H1 (cell line): ENCODE measurements around the gene ZFAND3. TPM values are rescaled to one million over a fixed set of nuclear protein-coding genes. Genes with fewer than 3 reads are reported as not detected.

Experiments
- CTCF ChIA-PET: fragments of 300-600 bp; sonication (Branson Sonifier 250); formaldehyde crosslinking; loops from one replicate; lab custom pipeline; 2021; ENCODE audit not compliant: partially characterized antibody; lab: Charles Lee
- POLR2A ChIA-PET: fragments of 300-600 bp; sonication (Branson Sonifier 250); formaldehyde crosslinking; loops from one replicate; lab custom pipeline; 2021; ENCODE audit warnings: inconsistent platforms; ENCODE audit not compliant: partially characterized antibody; lab: Charles Lee
- DNase-seq, 2 experiments: peaks; one replicate each; pipeline versions ENCODE4 v3.0.0 to v3.0.0-alpha.2; 2010 to 2022; ENCODE audit warnings: low spot score in 2 of 2, low read depth in 1 of 2, mixed read lengths in 1 of 2
- FAIRE-seq: peaks from 2 replicates; lab custom pipeline; 2011; peaks lifted over from hg19 to GRCh38; lab: Jason Lieb, UNC
- H2AFZ ChIP-seq: 2 replicates; pipeline ENCODE4 v1.8.1; 2012; ENCODE audit warnings: low read length, inconsistent platforms
- H2AK5ac ChIP-seq: 2 replicates; pipeline ENCODE4 v1.6.1; 2013; ENCODE audit warnings: low read depth, low read length
- H2BK120ac ChIP-seq: replicated peaks from 2 replicates; pipeline ENCODE3; 2013; ENCODE audit warnings: low read depth, low read length, inconsistent platforms
- H2BK12ac ChIP-seq: 2 replicates; pipeline ENCODE4 v1.6.1; 2013; ENCODE audit warnings: low read depth, low read length
- H2BK15ac ChIP-seq: 2 replicates; pipeline ENCODE4 v1.6.1; 2013; ENCODE audit warnings: low read length
- H2BK20ac ChIP-seq: 2 replicates; pipeline ENCODE4 v1.6.1; 2013; ENCODE audit warnings: low read length
- H2BK5ac ChIP-seq: 2 replicates; pipeline ENCODE4 v1.6.1; 2013; ENCODE audit warnings: low read depth, low read length
- H3K14ac ChIP-seq: 2 replicates; pipeline ENCODE4 v1.6.1; 2013; ENCODE audit warnings: inconsistent platforms; ENCODE audit not compliant: insufficient read length
- H3K18ac ChIP-seq: 2 replicates; pipeline ENCODE4 v1.6.1; 2013; ENCODE audit warnings: low read length; ENCODE audit errors: extremely low read depth
- H3K23ac ChIP-seq: 2 replicates; pipeline ENCODE4 v1.6.1; 2013; ENCODE audit warnings: inconsistent platforms; ENCODE audit not compliant: insufficient read length
- H3K23me2 ChIP-seq: 2 replicates; pipeline ENCODE4 v1.6.1; 2013; ENCODE audit warnings: low read depth, low read length
- H3K27ac ChIP-seq: 2 replicates; pipeline ENCODE4 v1.6.1; 2011; ENCODE audit warnings: low read depth, low read length, inconsistent platforms
- H3K27me3 ChIP-seq, 4 experiments: replicated peaks in 1 of 4; 1 replicate in 1 of 4; 2 replicates in 3 of 4; pipeline versions ENCODE4 v1.6.1 to v1.8.1; 2011 to 2013; ENCODE audit warnings: low read length in 3 of 4, mild to moderate bottlenecking in 3 of 4, inconsistent platforms in 2 of 4, mixed read lengths in 2 of 4, moderate library complexity in 1 of 4; ENCODE audit not compliant: control insufficient read depth in 3 of 4, insufficient read depth in 3 of 4; ENCODE audit errors: extremely low read depth in 1 of 4
- H3K36me3 ChIP-seq, 4 experiments: 2 replicates each; pipeline versions ENCODE4 v1.6.1 to v1.8.1; 2011 to 2013; ENCODE audit warnings: mild to moderate bottlenecking in 4 of 4, low read length in 3 of 4, moderate library complexity in 2 of 4, control low read depth in 1 of 4, inconsistent platforms in 1 of 4; ENCODE audit not compliant: insufficient read depth in 4 of 4, control insufficient read depth in 2 of 4
- H3K4ac ChIP-seq: replicated peaks from 2 replicates; pipeline ENCODE3; 2013; ENCODE audit warnings: low read length, low read depth, mixed read lengths, inconsistent platforms; ENCODE audit not compliant: insufficient read length
- H3K4me1 ChIP-seq, 4 experiments: replicated peaks in 1 of 4; 1 replicate in 1 of 4; 2 replicates in 3 of 4; pipeline versions ENCODE4 v1.6.1 to v1.8.1; 2011 to 2013; ENCODE audit warnings: low read length in 3 of 4, inconsistent platforms in 2 of 4, mixed read lengths in 1 of 4; ENCODE audit not compliant: insufficient read depth in 4 of 4, control insufficient read depth in 3 of 4
- H3K4me2 ChIP-seq, 2 experiments: 2 replicates each; pipeline versions ENCODE4 v1.6.1 to v1.8.1; 2011 to 2013; ENCODE audit warnings: low read depth in 2 of 2, low read length in 2 of 2, control low read depth in 1 of 2, inconsistent platforms in 1 of 2, mild to moderate bottlenecking in 1 of 2; ENCODE audit not compliant: insufficient read depth in 1 of 2
- H3K4me3 ChIP-seq, 4 experiments: fragments of 200-600, 300-600 bp in 1 of 4; sonication (generic), shearing (Covaris generic), sonication (Bioruptor Twin) in 1 of 4; 2 replicates each; pipeline versions ENCODE4 v1.5.1 to v1.8.1; 2011 to 2016; ENCODE audit warnings: low read length in 4 of 4, low read depth in 3 of 4, control low read depth in 2 of 4, inconsistent platforms in 2 of 4, mild to moderate bottlenecking in 2 of 4, mixed read lengths in 1 of 4, moderate library complexity in 1 of 4; ENCODE audit not compliant: insufficient read depth in 2 of 4; ENCODE audit errors: extremely low read depth in 1 of 4
- H3K56ac ChIP-seq: replicated peaks from 2 replicates; pipeline ENCODE3; 2013; ENCODE audit warnings: low read depth, mild to moderate bottlenecking, mixed read lengths, low read length, inconsistent platforms; ENCODE audit not compliant: insufficient read length
- H3K79me1 ChIP-seq: 2 replicates; pipeline ENCODE4 v1.6.1; 2013; ENCODE audit warnings: low read depth, low read length, control low read depth
- H3K79me2 ChIP-seq, 2 experiments: 2 replicates each; pipeline versions ENCODE4 v1.6.1 to v1.8.1; 2012 to 2013; ENCODE audit warnings: low read length in 2 of 2, mild to moderate bottlenecking in 2 of 2, inconsistent platforms in 1 of 2; ENCODE audit not compliant: insufficient read depth in 2 of 2, control insufficient read depth in 1 of 2
- H3K9ac ChIP-seq, 4 experiments: replicated peaks in 1 of 4; 1 replicate in 1 of 4; 2 replicates in 3 of 4; pipeline versions ENCODE4 v1.6.1 to v1.8.1; 2011 to 2013; ENCODE audit warnings: low read depth in 3 of 4, low read length in 3 of 4, control low read depth in 2 of 4, mild to moderate bottlenecking in 2 of 4, moderate library complexity in 2 of 4, inconsistent platforms in 1 of 4; ENCODE audit errors: extremely low read depth in 1 of 4
- H3K9me3 ChIP-seq, 2 experiments: 2 replicates each; pipeline versions ENCODE4 v1.6.1 to v1.8.1; 2012 to 2013; ENCODE audit warnings: mild to moderate bottlenecking in 2 of 2, moderate library complexity in 2 of 2, control low read depth in 1 of 2, inconsistent platforms in 1 of 2, low read depth in 1 of 2, low read length in 1 of 2, mixed read lengths in 1 of 2; ENCODE audit not compliant: insufficient read depth in 2 of 2
- H4K20me1 ChIP-seq, 2 experiments: replicated peaks in 1 of 2; 2 replicates each; pipeline versions ENCODE3 to v1.8.1; 2011 to 2013; ENCODE audit warnings: inconsistent platforms in 2 of 2, low read length in 2 of 2, mild to moderate bottlenecking in 1 of 2; ENCODE audit not compliant: insufficient read depth in 2 of 2, control insufficient read depth in 1 of 2
- H4K5ac ChIP-seq: 2 replicates; pipeline ENCODE4 v1.6.1; 2013; ENCODE audit warnings: low read length, low read depth, mixed read lengths, inconsistent platforms; ENCODE audit not compliant: insufficient read length
- H4K8ac ChIP-seq: 2 replicates; pipeline ENCODE4 v1.8.0; 2013; ENCODE audit warnings: mild to moderate bottlenecking, moderate library complexity, low read length, inconsistent platforms; ENCODE audit not compliant: insufficient read depth; ENCODE audit errors: extremely low read depth
- H4K91ac ChIP-seq: replicated peaks from 2 replicates; pipeline ENCODE3; 2013; ENCODE audit warnings: low read length, mixed read lengths, inconsistent platforms; ENCODE audit not compliant: insufficient read length
- ASH2L ChIP-seq: fragments of 200-600, 300-600 bp; sonication (generic); IDR thresholded peaks from one replicate; pipeline ENCODE4 v1.7.1; 2017; ENCODE audit warnings: low read length
- EZH2 ChIP-seq: fragments of 200-600 bp; sonication (generic); IDR thresholded peaks from 2 replicates; pipeline ENCODE4 v1.7.1; 2012; ENCODE audit warnings: low read depth, mild to moderate bottlenecking, moderate library complexity, low read length, inconsistent platforms; ENCODE audit not compliant: severe bottlenecking
- POLR2A ChIP-seq, 2 experiments: IDR thresholded peaks; 1 replicate in 1 of 2; 2 replicates in 1 of 2; pipeline ENCODE4 v1.6.1; 2011; ENCODE audit warnings: low read depth in 2 of 2, low read length in 2 of 2, mild to moderate bottlenecking in 2 of 2; ENCODE audit errors: control extremely low read depth in 1 of 2
- SP4 ChIP-seq: IDR thresholded peaks from 2 replicates; pipeline ENCODE4 v1.6.1; 2012; ENCODE audit warnings: low read length, inconsistent platforms
- TEAD4 ChIP-seq: IDR thresholded peaks from 2 replicates; pipeline ENCODE4 v1.6.1; 2012; ENCODE audit warnings: low read depth, low read length, inconsistent platforms, mixed read lengths
- WGBS, 2 experiments: shearing (Covaris generic) in 1 of 2; methylation state at CpG; one replicate each; pipeline versions ENCODE4 v1.1.6 to v1.1.7; 2013 to 2015; ENCODE audit warnings: low lambda C conversion rate in 2 of 2, mixed read lengths in 2 of 2, inconsistent platforms in 1 of 2, low coverage in 1 of 2, missing lambda C conversion rate in 1 of 2; ENCODE audit not compliant: insufficient replicate concordance in 2 of 2, insufficient coverage in 1 of 2, insufficient read length in 1 of 2; ENCODE audit errors: extremely low coverage in 1 of 2, missing lambda C conversion rate in 1 of 2; 5-methylcytosine and 5-hydroxymethylcytosine counted together
- polyA plus RNA-seq, 7 experiments: library from polyadenylated mRNA; depleted of rRNA in 3 of 7; stranded (reverse) in 5 of 7; unstranded in 2 of 7; fragments of >200 nt in 5 of 7; fragments of 200-250 nt in 2 of 7; gene quantifications; 1 replicate in 5 of 7; 2 replicates in 1 of 7; 4 replicates in 1 of 7; pipeline versions ENCODE4 v1.2.1 to v1.2.3, GENCODE V29; 2011 to 2013; ENCODE audit warnings: missing spikeins in 2 of 7, mixed read lengths in 2 of 7
- total RNA-seq: library from RNA; stranded (reverse); fragmentation: NEBNext Ultra II Directional; extraction: Animal tissue kit (Norgen Biotek cat#: 25700); gene quantifications from 2 replicates; pipeline ENCODE4 v1.2.1, GENCODE V29; 2021

The ZFAND3 gene
- total and polyA plus RNA-seq, 2 of the 8 experiments (the other 6 are each of a cell fraction or from before 2014, with no cell fraction given), result 13.0 to 51.3 TPM

- H3K56ac ChIP-seq, result no peak overlapping the region
- H3K9ac ChIP-seq, result no peak overlapping the region
- H4K8ac ChIP-seq, result no peak overlapping the region
- no peak overlapping the region for H2BK5ac ChIP-seq
- no peaks in the 10 kb centered on the region for H3K36me3 ChIP-seq
- H3K23ac ChIP-seq, result no peak overlapping the region
- H3K9me3 ChIP-seq, result no peaks in the 10 kb centered on the region
- TF ChIP-seq EZH2, result no peak
- TF ChIP-seq POLR2A (IDR thresholded peaks at IDR 0.05; ENCODE audit: control extremely low read depth in 1 of 2, low read depth in 2 of 2, low read length in 2 of 2), result no peak
- TF ChIP-seq TEAD4, result no peak
- TF ChIP-seq ASH2L, result no peak
- TF ChIP-seq SP4, result no peak
- no peak overlapping the region for H4K91ac ChIP-seq
- H2AFZ ChIP-seq, result no peak overlapping the region
- FAIRE-seq, result no peak
- H2AK5ac ChIP-seq, result no peak overlapping the region
- no peak overlapping the region for H2BK120ac ChIP-seq
- H2BK15ac ChIP-seq, result no peak overlapping the region
- H3K23me2 ChIP-seq, result no peaks in the 10 kb centered on the region
- H3K4me3 ChIP-seq, result no peak overlapping the region
- ChIA-PET CTCF (interaction anchor here (0.6 to 1.3 kb wide), 2 partner anchors 15 to 335 kb away, joined by 3 read pairs; no protein-coding TSS in a partner anchor), POLR2A (no interaction called here)
- H4K5ac ChIP-seq, result no peak overlapping the region
- H2BK12ac ChIP-seq, result no peak overlapping the region
- no peak overlapping the region for H3K4me2 ChIP-seq
- no peaks in the 10 kb centered on the region for H4K20me1 ChIP-seq
- H3K27me3 ChIP-seq, result no peaks in the 10 kb centered on the region
- DNase-seq, result no peak
- no peak overlapping the region for H3K27ac ChIP-seq
- 90% methylated on average over 13 of the region's 13 CpGs; no CpG with 5 or more reads in 1 of the 2 experiments for WGBS, 2 experiments
- H3K18ac ChIP-seq, result no peak overlapping the region
- H3K79me2 ChIP-seq, result no peaks in the 10 kb centered on the region
- no peak overlapping the region for H2BK20ac ChIP-seq
- H3K14ac ChIP-seq, result no peak overlapping the region
- no peaks in the 10 kb centered on the region for H3K79me1 ChIP-seq
- no peak overlapping the region for H3K4ac ChIP-seq
- peaks cover 1 to 10% (median 3%) of the 10 kb centered on the region in 4 experiments; a peak in 4 of 7 replicates for H3K4me1 ChIP-seq
Observed at GRCh38 chr6:38183856-38184584, 364.5 kb downstream of the ZFAND3 start.
